ENCODE measurements around the gene ITPA. TPM values are rescaled to one million over a fixed set of nuclear protein-coding genes. Genes with fewer than 3 reads are reported as not detected.

ITPA gene
- total and polyA plus RNA-seq, 2 of the 13 experiments (the other 11 are each of a cell fraction or from before 2014, with no cell fraction given) = 60.1 to 103 TPM

GRCh38 chr20:3231889-3232588 is 22.7 kb downstream of the ITPA start (continued):
- no peak; the same call in none of the 2 replicates for TF ChIP-seq MIER2 (CRISPR knock-in tag; IDR thresholded peaks at IDR 0.05)
- 0 out of 2 replicates have a peak, but pooled peaks have one; percentile 52 for TF ChIP-seq ZNF275 (CRISPR knock-in tag; IDR thresholded peaks at IDR 0.05; ENCODE audit: borderline replicate concordance)
- no peak for TF ChIP-seq HMGXB3 (CRISPR knock-in tag; IDR thresholded peaks at IDR 0.05; ENCODE audit: borderline replicate concordance)
- TF ChIP-seq ZBTB14 (CRISPR knock-in tag; IDR thresholded peaks at IDR 0.05) = no peak
- no peak for TF ChIP-seq KLF13 (CRISPR knock-in tag; IDR thresholded peaks at IDR 0.05)
- peak; percentile 57; the same call in 1 of the 2 replicates for TF ChIP-seq KAT8 (CRISPR knock-in tag; IDR thresholded peaks at IDR 0.05)
- TF ChIP-seq ZNF598 (CRISPR knock-in tag; IDR thresholded peaks at IDR 0.05; ENCODE audit: borderline replicate concordance) = no peak
- no peak for TF ChIP-seq HBP1 (CRISPR knock-in tag; IDR thresholded peaks at IDR 0.05; ENCODE audit: low read depth)
- TF ChIP-seq ZBTB21 (CRISPR knock-in tag; IDR thresholded peaks at IDR 0.05) = no peak
- TF ChIP-seq GRHL1 (CRISPR knock-in tag; conservative IDR thresholded peaks at IDR 0.05) = no peak
- TF ChIP-seq ZBTB37 (CRISPR knock-in tag; IDR thresholded peaks at IDR 0.05) = no peak
- peak; percentile 98 for TF ChIP-seq ZMYM3 (CRISPR knock-in tag; IDR thresholded peaks at IDR 0.05)
- TF ChIP-seq CCAR2 (optimal IDR thresholded peaks at IDR 0.05; ENCODE audit: low read depth, low read length) = no peak
- no peak for TF ChIP-seq HHEX (CRISPR knock-in tag; IDR thresholded peaks at IDR 0.05)
- TF ChIP-seq ZC3H13 (CRISPR knock-in tag; IDR thresholded peaks at IDR 0.05) = peak; percentile 63; the same call in 1 of the 2 replicates
- no peak for TF ChIP-seq CREB1 (IDR thresholded peaks at IDR 0.05)
- no peak for TF ChIP-seq CREB1 (CRISPR knock-in tag; IDR thresholded peaks at IDR 0.05)
- TF ChIP-seq DDIT3 (CRISPR knock-in tag; IDR thresholded peaks at IDR 0.05) = no peak

Data from HepG2 (cell line).